ELF-1 (cell line): ENCODE measurements around the gene GHRH.

Experiments used
- DNase-seq: peaks from one replicate; pipeline ENCODE4 v3.0.0-alpha.2; 2016; ENCODE audit warnings: low read depth, low spot score

GHRH gene

GRCh38 chr20:37261714-37262113 lies at the start of gene GHRH:
GHRH (minus strand) TSS chr20:37261814; CDS start chr20:37256889, 4,925 bp downstream.
- no peak for DNase-seq

GRCh38 chr20:37310951-37311350 lies 49.3 kb upstream of the GHRH start:
- DNase-seq: no peak

- DNase-seq: peak; percentile 71
These were observed 48.4 kb upstream of the GHRH start for GRCh38 chr20:37309936-37310590.

- DNase-seq: no peak
These were observed 47.7 kb upstream of the GHRH start for GRCh38 chr20:37309290-37309689.

- no peak for DNase-seq
These were observed 46.8 kb upstream of the GHRH start for GRCh38 chr20:37308086-37309050.

GRCh38 chr20:37305839-37306238 lies 44.2 kb upstream of the GHRH start:
- no peak for DNase-seq

- DNase-seq: no peak
These were observed 43.5 kb upstream of the GHRH start for GRCh38 chr20:37305079-37305478.

- no peak for DNase-seq
These were observed 42.0 kb upstream of the GHRH start for GRCh38 chr20:37303637-37304036.

- no peak for DNase-seq
These were observed 41.4 kb upstream of the GHRH start for GRCh38 chr20:37302981-37303380.

GRCh38 chr20:37301558-37301957 lies 39.9 kb upstream of the GHRH start:
- DNase-seq: no peak

GRCh38 chr20:37301120-37301519 lies 39.5 kb upstream of the GHRH start:
- DNase-seq: no peak

GRCh38 chr20:37299718-37300528 lies 38.3 kb upstream of the GHRH start:
- DNase-seq: no peak

GRCh38 chr20:37298190-37298939 lies 36.8 kb upstream of the GHRH start:
- no peak for DNase-seq

- no peak for DNase-seq
These were observed 35.6 kb upstream of the GHRH start for GRCh38 chr20:37297066-37297736.

- DNase-seq: no peak
These were observed 34.8 kb upstream of the GHRH start for GRCh38 chr20:37296371-37296770.

GRCh38 chr20:37295595-37295994 lies 34.0 kb upstream of the GHRH start:
- peak; percentile 53 for DNase-seq

GRCh38 chr20:37295001-37295400 lies 33.4 kb upstream of the GHRH start:
- DNase-seq: peak; percentile 62

- DNase-seq: no peak
These were observed 32.8 kb upstream of the GHRH start for GRCh38 chr20:37294262-37294981.

- no peak for DNase-seq
These were observed 31.8 kb upstream of the GHRH start for GRCh38 chr20:37293301-37293943.
